ENCODE measurements around the gene KIN. TPM values are rescaled to one million over a fixed set of nuclear protein-coding genes. Genes with fewer than 3 reads are reported as not detected.
"Not testable (repeated sequence)": the region's sequence is repeated elsewhere in the genome, so short reads cannot be mapped to it uniquely, and the experiment has no call there.

KIN gene
- total RNA-seq, 2 experiments from 2014 or later, result 13.9 to 15.9 TPM

- POLR2A ChIA-PET, CTCF ChIA-PET: not testable (repeated sequence)
Observed at GRCh38 chr10:7748637-7749036, 39.2 kb downstream of the KIN start.

GRCh38 chr10:7744307-7744706, 43.5 kb downstream of the KIN start:
- ChIA-PET CTCF (no interaction called here), POLR2A (no interaction called here)

GRCh38 chr10:7738536-7739407, 49.0 kb downstream of the KIN start:
- ChIA-PET CTCF (no interaction called here), POLR2A (no interaction called here)

- ChIA-PET POLR2A (no interaction called here), CTCF (no interaction called here)
Observed at GRCh38 chr10:7734821-7735220, 53.0 kb downstream of the KIN start.

- CTCF ChIA-PET, result no interaction called here
Observed at GRCh38 chr10:7722927-7723529, 64.8 kb downstream of the KIN start.

GRCh38 chr10:7720478-7720877, 67.3 kb downstream of the KIN start:
- ChIA-PET CTCF (interaction anchor here (0.5 kb wide), 1 partner anchor 49 kb away, joined by 3 read pairs; no protein-coding TSS in a partner anchor), POLR2A (no interaction called here)

More at GRCh38 chr10:7722927-7723529, 64.8 kb downstream of the KIN start:
- POLR2A ChIA-PET, result no interaction called here

- CTCF ChIA-PET, result no interaction called here
- POLR2A ChIA-PET, result no interaction called here
Observed at GRCh38 chr10:7718685-7719084, 69.1 kb downstream of the KIN start.

DNA sequence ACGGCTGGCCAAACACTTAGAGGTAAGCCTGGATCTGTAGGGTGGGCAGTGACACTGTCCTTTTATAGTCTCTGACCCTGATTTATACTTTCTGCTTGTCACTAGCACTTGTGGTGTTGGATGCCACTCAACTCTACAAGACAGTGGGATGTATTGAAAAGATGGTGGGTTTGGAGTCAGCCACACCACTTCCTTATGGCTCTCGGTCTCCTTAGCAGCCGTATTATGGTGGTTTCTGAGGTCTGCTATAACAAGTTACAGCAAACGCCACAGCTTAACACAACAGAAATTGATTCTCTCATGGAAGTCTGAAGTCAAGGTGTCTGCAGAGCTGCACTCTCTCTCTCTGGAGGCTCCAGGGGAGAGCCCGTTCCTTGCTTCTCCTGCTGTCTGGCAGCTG, 70.0 kb downstream of the KIN start:
- CTCF ChIA-PET, result no interaction called here
- POLR2A ChIA-PET, result interaction anchor here (0.6 kb wide), 1 partner anchor 17 kb away, joined by 3 read pairs; no protein-coding TSS in a partner anchor

DNA sequence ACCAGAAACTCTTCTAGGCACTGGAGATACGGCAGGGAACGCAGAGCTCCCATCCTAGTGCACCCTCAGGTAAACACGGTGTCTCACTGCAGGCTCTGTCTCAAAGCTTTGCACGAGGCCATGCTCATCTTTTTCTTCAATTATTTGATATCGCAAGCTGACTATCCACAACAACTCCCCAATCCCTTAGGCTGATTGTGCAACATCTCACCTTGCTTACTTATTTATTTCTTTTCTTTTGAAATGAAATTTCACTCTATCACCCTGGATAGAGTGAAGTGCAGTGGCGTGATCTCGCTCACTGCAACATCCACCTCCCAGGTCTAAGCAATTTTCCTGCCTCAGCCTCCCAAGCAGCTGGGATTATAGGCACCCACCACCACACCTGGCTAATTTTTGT, 72.3 kb downstream of the KIN start:
- CTCF ChIA-PET, result no interaction called here
- POLR2A ChIA-PET, result no interaction called here

DNA sequence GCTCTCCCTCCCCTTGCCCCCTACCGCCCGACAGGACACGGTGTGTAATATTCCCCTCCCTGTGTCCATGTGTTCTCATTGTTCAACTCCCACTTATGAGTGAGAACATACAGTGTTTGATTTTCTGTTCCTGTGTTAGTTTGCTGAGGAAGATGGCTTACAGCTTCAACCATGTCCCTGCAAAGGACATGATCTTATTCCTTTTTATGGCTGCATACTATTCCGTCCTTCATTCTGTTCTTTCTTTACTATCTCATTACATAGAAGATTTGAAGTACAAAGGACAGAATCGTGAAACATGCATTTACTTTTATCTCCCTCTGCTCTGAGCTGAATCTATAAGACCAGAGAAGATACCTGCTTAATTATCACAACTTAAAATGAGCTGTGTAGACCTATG, 76.7 kb downstream of the KIN start:
- POLR2A ChIA-PET, result not testable (repeated sequence)
- CTCF ChIA-PET, result interaction anchor here (0.7 kb wide), 1 partner anchor 69 kb away, joined by 3 read pairs; no protein-coding TSS in a partner anchor

- ChIA-PET POLR2A (no interaction called here), CTCF (no interaction called here)
Observed at GRCh38 chr10:7710446-7710845, 77.3 kb downstream of the KIN start.

DNA sequence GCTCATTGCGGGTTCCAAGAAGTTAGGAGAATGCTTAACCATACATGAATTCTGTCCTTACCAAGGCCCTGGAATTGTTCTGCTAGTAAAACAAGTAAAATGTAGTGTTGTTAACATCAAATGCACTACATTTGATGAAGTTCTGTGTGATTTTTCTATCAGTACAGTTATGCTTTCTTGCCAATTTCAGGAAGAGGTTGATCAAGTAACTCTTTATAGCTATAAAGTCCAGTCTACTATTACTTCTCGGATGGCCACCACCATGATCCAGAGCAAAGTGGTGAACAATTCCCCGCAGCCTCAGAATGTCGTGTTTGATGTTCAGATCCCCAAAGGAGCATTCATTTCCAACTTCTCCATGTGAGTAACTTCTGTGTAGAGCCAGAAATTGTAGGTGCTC, 79.0 kb downstream of the KIN start:
- CTCF ChIA-PET, result no interaction called here
- POLR2A ChIA-PET, result no interaction called here

DNA sequence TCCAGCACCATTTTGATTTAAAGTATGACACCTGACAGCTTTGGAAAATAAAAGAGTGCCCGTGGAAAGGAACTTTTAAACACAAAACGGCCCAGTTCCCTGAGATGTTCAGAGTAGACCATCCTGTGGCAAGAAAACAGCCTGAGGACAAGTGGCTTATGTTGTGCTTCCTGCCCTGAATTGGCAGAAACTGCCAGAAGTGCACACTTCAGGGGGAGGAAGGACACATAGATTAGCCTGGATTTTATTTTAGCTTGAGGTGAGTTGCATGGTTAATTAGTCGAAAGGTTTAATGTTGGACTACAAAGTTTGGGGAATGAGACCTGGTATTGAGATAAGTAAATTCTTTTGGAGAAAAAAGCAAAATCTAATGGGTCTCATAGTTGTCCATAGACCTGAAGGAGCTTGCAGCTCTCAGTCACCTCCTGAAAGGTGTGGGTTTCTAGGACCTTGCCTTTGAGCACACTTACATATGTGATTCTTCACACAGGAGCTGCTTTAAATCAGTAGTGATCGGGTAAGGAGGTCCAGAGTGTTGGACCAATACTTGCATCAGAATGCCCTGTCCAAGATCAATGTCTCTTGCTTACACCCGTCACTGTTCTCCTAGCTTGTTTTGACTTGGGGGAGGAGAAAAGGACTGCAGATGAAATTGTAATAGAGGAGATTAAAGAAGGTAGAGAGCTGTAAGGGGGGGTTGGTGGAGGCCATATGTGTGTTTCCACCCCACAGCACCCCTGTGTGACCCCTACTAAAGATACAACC, 79.8 kb downstream of the KIN start:
- CTCF ChIA-PET, result no interaction called here
- POLR2A ChIA-PET, result no interaction called here

DNA sequence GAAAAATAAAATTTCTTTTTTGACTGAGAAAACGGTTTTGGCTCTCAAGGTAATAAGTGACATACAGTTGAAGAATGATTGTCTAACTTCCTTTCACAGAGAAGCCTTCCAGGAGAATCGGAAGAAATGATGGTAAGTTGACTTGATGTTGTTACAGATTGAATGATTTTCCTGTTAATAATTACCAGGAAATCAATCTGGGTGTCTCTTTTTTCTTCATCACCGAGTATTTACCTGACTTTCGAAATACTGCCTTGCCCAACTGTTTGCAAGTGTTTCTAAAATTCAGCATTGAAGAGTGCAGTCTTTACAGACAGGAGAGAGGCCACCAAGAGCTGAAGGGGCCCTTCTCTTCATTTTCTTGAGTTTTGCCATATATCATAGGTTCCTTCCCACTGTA, 80.7 kb downstream of the KIN start:
- POLR2A ChIA-PET, result no interaction called here
- CTCF ChIA-PET, result no interaction called here

GRCh38 chr10:7706534-7707073, 81.2 kb downstream of the KIN start:
- CTCF ChIA-PET, result no interaction called here
- POLR2A ChIA-PET, result no interaction called here

- CTCF ChIA-PET, result no interaction called here
- POLR2A ChIA-PET, result no interaction called here
Observed at GRCh38 chr10:7705341-7705740, 82.5 kb downstream of the KIN start.

DNA sequence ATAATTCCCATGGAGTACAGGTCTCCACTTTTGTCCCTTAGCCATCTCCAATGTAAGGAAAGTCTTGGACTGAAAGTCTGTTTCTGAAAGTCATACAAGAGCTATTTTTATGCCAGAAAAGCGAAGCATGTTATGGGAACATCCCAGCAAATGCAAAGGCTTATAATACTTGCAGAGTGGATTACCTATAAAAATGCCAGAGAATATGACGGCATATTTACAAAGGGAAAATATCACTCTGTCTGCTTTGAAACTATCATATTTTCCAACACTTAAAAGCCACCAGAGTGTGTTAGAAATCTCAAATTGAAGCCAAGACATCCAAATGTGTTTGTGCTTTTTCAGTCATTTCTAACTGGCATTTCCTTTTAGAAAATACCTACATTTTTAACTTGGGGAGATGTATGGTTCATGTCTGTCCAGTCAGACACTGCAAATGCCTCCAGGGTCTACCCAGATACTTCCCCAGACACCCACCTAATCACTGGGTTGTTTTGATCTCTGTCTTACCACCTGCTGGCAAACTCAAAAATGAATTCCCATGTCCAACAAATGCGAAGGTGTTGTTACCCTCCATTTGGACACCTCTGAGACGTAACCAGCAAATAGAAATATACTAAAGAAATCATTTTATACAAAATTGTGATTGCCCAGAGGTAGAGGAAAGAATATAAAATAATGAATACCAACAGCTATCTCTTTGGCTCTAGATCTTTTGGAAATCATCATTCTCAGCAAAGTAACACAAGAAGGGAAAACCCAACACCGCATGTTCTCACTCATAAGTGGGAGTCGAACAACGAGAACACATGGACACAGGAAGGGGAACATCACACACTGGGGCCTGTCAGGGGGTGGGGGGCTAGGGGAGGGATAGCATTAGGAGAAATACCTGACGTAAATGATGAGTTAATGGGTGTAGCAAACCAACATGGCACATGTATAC, 83.4 kb downstream of the KIN start:
- ChIA-PET POLR2A (no interaction called here), CTCF (no interaction called here)

DNA sequence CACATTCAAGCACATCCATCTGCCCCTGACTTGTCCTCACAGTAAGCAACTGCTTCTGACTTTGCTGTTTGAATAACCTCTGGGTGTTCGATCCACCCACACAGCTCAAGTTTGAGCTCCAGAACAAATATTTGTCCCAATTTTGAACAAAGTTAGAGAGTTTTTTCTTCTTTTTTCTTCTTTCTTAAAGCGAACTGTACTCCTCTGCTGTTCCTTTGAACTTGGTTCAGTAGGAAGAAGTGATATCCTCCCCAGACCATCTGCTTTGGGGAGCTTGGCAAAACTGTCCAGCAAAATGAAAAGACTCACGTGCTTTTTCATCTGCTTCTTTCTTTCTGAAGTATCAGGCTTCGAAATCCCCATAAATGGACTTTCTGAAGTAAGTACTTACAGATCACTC, 84.7 kb downstream of the KIN start, which contains the start of gene ITIH2:
Gene ITIH2 (plus strand): TSS at position 177 of the 400 bp plus-strand sequence. CDS start 119 bp downstream, at position 296.
- CTCF ChIA-PET, result no interaction called here
- POLR2A ChIA-PET, result no interaction called here

DNA sequence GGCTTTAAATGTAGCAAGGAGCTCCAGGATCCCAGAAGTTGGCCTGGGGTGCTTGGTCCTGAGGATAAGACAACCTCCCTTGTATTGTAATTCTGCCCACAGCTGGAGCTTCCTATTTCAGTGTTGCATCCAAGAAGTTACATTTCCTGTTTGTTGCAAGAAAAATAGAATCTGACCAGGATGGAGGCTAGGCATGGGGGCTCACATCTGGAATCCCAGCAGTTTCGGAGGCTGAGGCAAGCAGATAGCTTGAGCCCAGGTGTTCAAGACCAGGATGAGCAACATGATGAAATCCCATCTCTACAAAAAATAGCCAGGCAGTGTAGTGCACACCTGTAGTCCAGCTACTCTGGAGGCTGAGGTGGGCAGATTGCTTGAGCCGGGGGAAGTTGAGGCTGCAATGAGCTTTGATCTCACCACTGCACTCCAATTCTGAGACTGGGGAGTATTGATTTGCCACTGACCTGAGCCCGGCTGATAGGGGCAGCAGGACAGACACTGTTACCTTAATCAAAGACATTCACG, 85.4 kb downstream of the KIN start:
- ChIA-PET CTCF (no interaction called here), POLR2A (no interaction called here)
